ENCODE results near the gene ZFP90. TPM values are rescaled to one million over a fixed set of nuclear protein-coding genes. Genes with fewer than 3 reads are reported as not detected.

ZFP90 gene
- total RNA-seq, 3 donors from 2014 or later = 35.7 to 40.6 (median 40.3) TPM

- no peak for TF ChIP-seq POLR2A (IDR thresholded peaks at IDR 0.05)
- TF ChIP-seq POLR2AphosphoS5 (IDR thresholded peaks at IDR 0.05) = no peak
- no peak for TF ChIP-seq CTCF (IDR thresholded peaks at IDR 0.05)
- Histone ChIP-seq H3K9me3 (peaks cover 0 to 4% of the 10 kb centered on the region in 2 donors), H3K27ac (no peak overlapping the region), H3K27me3 (no peaks in the 10 kb centered on the region), H3K36me3 (no peaks in the 10 kb centered on the region), H3K4me3 (no peak overlapping the region), H3K4me1 (no peaks in the 10 kb centered on the region)
- no peak for DNase-seq (ENCODE audit: low spot score in 2 of 2)
- intact Hi-C loops (cut with DNase I; ENCODE audit: low total_unique reads) = no loop called here
These were observed 57.2 kb downstream of the ZFP90 start for GRCh38 chr16:68596266-68596665.

DNA sequence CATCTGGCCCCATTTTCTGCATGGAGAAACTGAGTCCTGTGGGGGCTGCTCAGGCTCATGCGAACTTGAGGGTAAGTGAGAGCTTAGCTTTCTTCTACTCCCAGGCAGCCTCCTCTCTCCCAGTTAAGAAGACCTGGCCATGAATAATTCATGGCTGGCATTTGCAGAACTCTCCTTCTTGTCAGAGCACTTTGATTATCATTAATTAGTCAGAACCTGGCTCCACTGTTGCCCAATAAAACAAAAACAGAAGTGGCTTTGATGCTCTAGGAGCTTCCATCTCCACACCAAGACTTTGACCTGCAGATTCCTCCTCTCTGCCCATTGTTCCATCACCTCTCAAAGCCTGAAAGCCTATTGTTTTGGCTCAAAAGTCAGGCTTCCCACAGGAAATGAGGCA lies 60.5 kb downstream of the ZFP90 start:
- Histone ChIP-seq H3K27ac (no peak overlapping the region), H3K4me1 (no peaks in the 10 kb centered on the region), H3K27me3 (no peaks in the 10 kb centered on the region), H3K4me3 (no peak overlapping the region), H3K36me3 (no peaks in the 10 kb centered on the region), H3K9me3 (no peaks in the 10 kb centered on the region)
- no peak for TF ChIP-seq CTCF (IDR thresholded peaks at IDR 0.05)
- TF ChIP-seq POLR2AphosphoS5 (IDR thresholded peaks at IDR 0.05) = no peak
- no peak for TF ChIP-seq POLR2A (IDR thresholded peaks at IDR 0.05)
- intact Hi-C loops (cut with DNase I; ENCODE audit: low total_unique reads) = no loop called here
- no peak for DNase-seq (ENCODE audit: low spot score in 2 of 2)

DNA sequence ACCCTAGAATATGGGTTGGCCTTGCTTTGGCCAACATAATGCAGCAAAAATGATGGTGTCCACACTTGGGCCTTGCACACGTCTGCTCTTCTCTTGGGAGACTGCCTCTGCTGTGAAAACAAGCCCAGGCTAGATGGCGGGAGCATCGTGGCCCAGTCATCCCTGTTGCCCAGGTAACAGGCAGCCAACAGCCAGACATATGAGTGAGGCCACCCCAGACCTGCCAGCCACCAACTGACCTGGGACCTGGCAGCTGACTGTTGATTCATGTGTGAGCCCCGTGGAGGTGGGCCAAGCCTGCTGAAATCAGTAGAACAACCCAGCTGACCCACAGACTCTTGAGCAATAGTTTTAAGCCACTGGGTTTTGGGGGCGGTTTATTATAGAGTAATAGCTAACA lies 66.7 kb downstream of the ZFP90 start:
- intact Hi-C loops (cut with DNase I; ENCODE audit: low total_unique reads) = no loop called here
- Histone ChIP-seq H3K27ac (no peak overlapping the region), H3K36me3 (no peaks in the 10 kb centered on the region), H3K9me3 (no peaks in the 10 kb centered on the region), H3K4me1 (no peaks in the 10 kb centered on the region), H3K27me3 (no peaks in the 10 kb centered on the region), H3K4me3 (no peak overlapping the region)
- TF ChIP-seq POLR2AphosphoS5 (IDR thresholded peaks at IDR 0.05) (no peak), POLR2A (IDR thresholded peaks at IDR 0.05) (no peak), CTCF (IDR thresholded peaks at IDR 0.05) (no peak)
- peak in 1 of 2 donors; percentile 20 for DNase-seq (ENCODE audit: low spot score in 2 of 2)

DNA sequence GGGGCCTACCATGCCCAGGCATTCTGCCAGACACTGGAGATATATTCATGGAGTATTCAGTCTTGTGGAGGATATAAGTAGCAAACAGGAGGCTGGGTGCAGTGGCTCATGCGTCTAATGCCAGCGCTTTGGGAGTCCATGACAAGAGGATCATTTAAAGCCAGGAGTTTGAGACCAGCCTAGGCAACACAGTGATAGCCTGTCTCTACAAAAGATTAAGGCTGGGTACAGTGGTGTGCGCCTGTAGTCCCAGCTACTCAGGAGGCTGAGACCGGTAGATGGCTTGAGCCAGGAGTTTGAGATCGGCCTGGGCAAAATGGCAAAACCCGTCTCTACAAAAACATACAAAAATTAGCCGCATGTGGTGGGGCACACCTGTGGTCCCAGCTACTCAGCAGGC lies 68.4 kb downstream of the ZFP90 start:
- no peaks in the 10 kb centered on the region for H3K9me3 ChIP-seq
- H3K36me3 ChIP-seq = no peaks in the 10 kb centered on the region
- no peak for DNase-seq (ENCODE audit: low spot score in 2 of 2)
- no peaks in the 10 kb centered on the region for H3K27me3 ChIP-seq
- no peaks in the 10 kb centered on the region for H3K4me1 ChIP-seq
- H3K27ac ChIP-seq = no peak overlapping the region
- TF ChIP-seq POLR2A (IDR thresholded peaks at IDR 0.05) = no peak
- TF ChIP-seq CTCF (IDR thresholded peaks at IDR 0.05) = no peak
- no peak for TF ChIP-seq POLR2AphosphoS5 (IDR thresholded peaks at IDR 0.05)
- no peak overlapping the region for H3K4me3 ChIP-seq
- intact Hi-C loops (cut with DNase I; ENCODE audit: low total_unique reads) = no loop called here

DNA sequence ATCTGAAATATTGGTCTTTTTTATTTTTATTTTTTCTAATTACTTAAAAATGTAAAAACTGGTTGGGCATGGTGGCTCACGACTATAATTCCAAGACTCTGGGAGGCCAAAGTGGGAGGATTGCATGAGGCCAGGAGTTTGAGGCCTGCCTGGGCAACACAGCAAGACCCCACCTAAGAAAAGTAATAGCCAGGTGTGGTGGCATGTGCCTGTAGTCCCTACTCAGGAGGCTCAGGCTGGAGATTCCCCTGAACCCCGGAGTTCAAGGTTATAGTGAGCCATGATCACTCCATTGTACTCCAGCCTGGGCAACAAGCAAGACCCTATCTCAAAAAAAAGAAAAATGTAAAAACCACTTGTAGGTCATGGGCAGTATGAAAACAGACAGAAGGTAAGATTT lies 69.2 kb downstream of the ZFP90 start:
- intact Hi-C loops (cut with DNase I; ENCODE audit: low total_unique reads) = no loop called here
- Histone ChIP-seq H3K36me3 (no peaks in the 10 kb centered on the region), H3K27me3 (no peaks in the 10 kb centered on the region), H3K9me3 (peaks cover 0 to 4% of the 10 kb centered on the region in 2 donors), H3K4me3 (no peak overlapping the region), H3K27ac (no peak overlapping the region), H3K4me1 (no peaks in the 10 kb centered on the region)
- TF ChIP-seq CTCF (IDR thresholded peaks at IDR 0.05) = no peak
- TF ChIP-seq POLR2AphosphoS5 (IDR thresholded peaks at IDR 0.05) = no peak
- no peak for TF ChIP-seq POLR2A (IDR thresholded peaks at IDR 0.05)
- no peak for DNase-seq (ENCODE audit: low spot score in 2 of 2)
